Testis (tissue), 5 donors: ENCODE results near the gene SERHL2. TPM values are rescaled to one million over a fixed set of nuclear protein-coding genes. Genes with fewer than 3 reads are reported as not detected.
A peak's percentile ranks its signal among the peaks of the same experiment; 100 is the strongest.
"Not testable (repeated sequence)": the region's sequence is repeated elsewhere in the genome, so short reads cannot be mapped to it uniquely, and the experiment has no call there.

ENCODE experiments used
- DNase-seq: peaks from one replicate; pipeline ENCODE4 v3.0.0-alpha.2; 2019
- H3K27ac ChIP-seq, 2 donors: fragments of 200-600 bp; sonication (generic); one replicate each; pipeline ENCODE4 v1.5.1; 2019
- H3K27me3 ChIP-seq: fragments of 200-600 bp; sonication (generic); one replicate; pipeline ENCODE4 v1.5.1; 2019
- H3K36me3 ChIP-seq: fragments of 200-600 bp; sonication (generic); one replicate; pipeline ENCODE4 v1.5.1; 2017; ENCODE audit warnings: low read depth; ENCODE audit errors: missing control alignments
- H3K4me1 ChIP-seq: fragments of 200-600 bp; sonication (generic); one replicate; pipeline ENCODE4 v1.5.1; 2019
- H3K4me3 ChIP-seq, 2 donors: fragments of 200-600 bp; sonication (generic); one replicate each; pipeline ENCODE4 v1.5.1; 2017 to 2019
- H3K9me3 ChIP-seq: fragments of 200-600 bp; sonication (generic); one replicate; pipeline ENCODE4 v1.5.1; 2017
- CTCF ChIP-seq, 3 experiments: fragments of 450-650 bp in 2 of 3; fragments of 200-600 bp in 1 of 3; sonication (generic) in 1 of 3; IDR thresholded peaks; one replicate each; pipeline ENCODE4 v1.5.1; 2016 to 2019; ENCODE audit warnings: antibody characterized with exemption in 3 of 3, mild to moderate bottlenecking in 2 of 3, moderate library complexity in 1 of 3
- POLR2A ChIP-seq: fragments of 450-650 bp; IDR thresholded peaks from one replicate; pipeline ENCODE4 v1.6.1; 2017; ENCODE audit warnings: antibody characterized with exemption, mild to moderate bottlenecking, moderate library complexity
- WGBS, 2 donors: methylation state at CpG; one replicate each; pipeline ENCODE4 v1.1.5; 2018; 5-methylcytosine and 5-hydroxymethylcytosine counted together
- intact Hi-C: fragments of 100-400 bp; cut with DNase I; formaldehyde crosslinking; loops from one replicate; pipeline ENCODE4 v1.15.1; 2023; ENCODE audit warnings: low total_unique reads
- long read RNA-seq, 2 donors: transcript quantifications; one replicate each; lab custom pipeline, GENCODE V29; 2026
- polyA plus RNA-seq: library from polyadenylated mRNA; stranded (reverse); fragments of 350-450 nt; fragmentation: Illumina TruSeq; extraction: RNeasy Lipid Tissue Mini Kit (QIAGEN cat#74804); gene quantifications from one replicate; pipeline ENCODE4 v1.2.3, GENCODE V29; 2014; ENCODE audit warnings: low read depth, low replicate concordance; ENCODE audit not compliant: insufficient read depth
- total RNA-seq, 2 donors: library from RNA; depleted of rRNA; stranded (reverse); fragments of >200 nt; gene quantifications; one replicate each; pipeline ENCODE4 v1.2.3, GENCODE V29; 2016

The SERHL2 gene
- total RNA-seq (1 to 10 TPM; 6.9 to 8.8 TPM), polyA plus RNA-seq (11.3 TPM)
- long read RNA-seq, donor 1, result 0 reads
- long read RNA-seq, donor 2, result 0 reads

- 1 to 2% methylated on average over 37 to 56 of the region's 75 CpGs for WGBS, 2 donors
- H3K4me3 ChIP-seq, result peak within 1 kb of the TSS; percentile 51 to 63
- no peaks in the 10 kb centered on the region for H3K27me3 ChIP-seq
- H3K36me3 ChIP-seq, result no peaks in the 10 kb centered on the region
- peak within 1 kb of the TSS in 1 of 2 donors; percentile 45 for H3K27ac ChIP-seq
- TF ChIP-seq POLR2A, result no peak
- TF ChIP-seq CTCF (IDR thresholded peaks at IDR 0.05), result no peak
- intact Hi-C loops, result no loop called here
- H3K4me1 ChIP-seq, result peaks cover 5% of the 10 kb centered on the region
- peak; percentile 89 for DNase-seq
- H3K9me3 ChIP-seq, result no peaks in the 10 kb centered on the region
These were observed at the start of gene SERHL2 for GRCh38 chr22:42553475-42554361. TSS of gene SERHL2 (plus strand) at chr22:42553956. CDS start at chr22:42554021, 65 bp downstream.

- not testable (repeated sequence) for DNase-seq
These were observed 45.3 kb upstream of the SERHL2 start for GRCh38 chr22:42508327-42508974.

GRCh38 chr22:42508975-42509364 is 44.8 kb upstream of the SERHL2 start:
- H3K27ac ChIP-seq, H3K27me3 ChIP-seq, H3K4me1 ChIP-seq, H3K9me3 ChIP-seq, H3K4me3 ChIP-seq, H3K36me3 ChIP-seq, DNase-seq, intact Hi-C loops: not testable (repeated sequence)
- WGBS, 2 donors, result 66 to 73% methylated on average over 4 to 10 of the region's 10 CpGs

More at GRCh38 chr22:42508327-42508974, 45.3 kb upstream of the SERHL2 start:
- H3K4me3 ChIP-seq, H3K4me1 ChIP-seq, H3K27me3 ChIP-seq, H3K36me3 ChIP-seq, H3K27ac ChIP-seq, H3K9me3 ChIP-seq, intact Hi-C loops: not testable (repeated sequence)
- WGBS, 2 donors, result 53 to 63% methylated on average over 5 to 11 of the region's 11 CpGs

- Histone ChIP-seq H3K36me3 (no peaks in the 10 kb centered on the region), H3K4me1 (peaks cover 6% of the 10 kb centered on the region), H3K27me3 (no peaks in the 10 kb centered on the region), H3K27ac (no peak overlapping the region), H3K4me3 (no peak overlapping the region), H3K9me3 (no peaks in the 10 kb centered on the region)
- intact Hi-C loops, result no loop called here
- no peak for DNase-seq
- TF ChIP-seq POLR2A, result no peak
- no peak for TF ChIP-seq CTCF (IDR thresholded peaks at IDR 0.05)
- WGBS, 2 donors, result 82 to 90% methylated on average over 15 of the region's 15 CpGs
These were observed 44.2 kb upstream of the SERHL2 start for GRCh38 chr22:42509548-42509947.

GRCh38 chr22:42511401-42511891 is 42.3 kb upstream of the SERHL2 start:
- no peaks in the 10 kb centered on the region for H3K27me3 ChIP-seq
- H3K4me1 ChIP-seq, result peaks cover 11% of the 10 kb centered on the region
- H3K4me3 ChIP-seq, result no peak overlapping the region
- 67 to 81% methylated on average over 10 of the region's 10 CpGs for WGBS, 2 donors
- no peaks in the 10 kb centered on the region for H3K9me3 ChIP-seq
- intact Hi-C loops, result no loop called here
- peak; percentile 85 for DNase-seq
- H3K36me3 ChIP-seq, result no peaks in the 10 kb centered on the region
- no peak for TF ChIP-seq POLR2A
- no peak for TF ChIP-seq CTCF (IDR thresholded peaks at IDR 0.05)
- H3K27ac ChIP-seq, result peak overlapping the region; percentile 53 to 65
